Keratinocyte (primary cell): ENCODE measurements around the gene NUP37. TPM values are rescaled to one million over a fixed set of nuclear protein-coding genes. Genes with fewer than 3 reads are reported as not detected.

Source experiments
- DNase-seq: peaks from one replicate; pipeline ENCODE4 v3.0.0-alpha.2; 2011; ENCODE audit warnings: low read depth, missing footprints, low spot score
- FAIRE-seq: peaks from 2 replicates; lab custom pipeline; 2011; peaks lifted over from hg19 to GRCh38; lab: Jason Lieb, UNC
- H2AFZ ChIP-seq: 2 replicates; pipeline ENCODE4 v1.6.0; 2012; ENCODE audit warnings: low read length, control low read depth, inconsistent platforms; ENCODE audit not compliant: control insufficient read depth
- H3K27ac ChIP-seq: 2 replicates; pipeline ENCODE4 v1.5.1; 2011; ENCODE audit warnings: low read length; ENCODE audit not compliant: control insufficient read depth, insufficient read depth
- H3K27me3 ChIP-seq: 3 replicates; pipeline ENCODE4 v1.6.0; 2011; ENCODE audit warnings: low read length; ENCODE audit not compliant: control insufficient read depth, insufficient read depth; ENCODE audit errors: extremely low read depth
- H3K36me3 ChIP-seq, 2 experiments: 2 replicates in 1 of 2; 3 replicates in 1 of 2; pipeline ENCODE4 v1.5.1; 2011; ENCODE audit warnings: low read length in 2 of 2, mild to moderate bottlenecking in 1 of 2; ENCODE audit not compliant: control insufficient read depth in 2 of 2, insufficient read depth in 2 of 2; ENCODE audit errors: extremely low read depth in 1 of 2
- H3K4me1 ChIP-seq: 3 replicates; pipeline ENCODE4 v1.5.1; 2011; ENCODE audit warnings: low read length; ENCODE audit not compliant: control insufficient read depth, insufficient read depth; ENCODE audit errors: extremely low read depth
- H3K4me2 ChIP-seq: 3 replicates; pipeline ENCODE4 v1.6.0; 2011; ENCODE audit warnings: low read depth, low read length; ENCODE audit not compliant: control insufficient read depth, insufficient read depth; ENCODE audit errors: extremely low read depth
- H3K4me3 ChIP-seq, 3 experiments: fragments of 200-600 bp in 1 of 3; sonication (generic) in 1 of 3; 2 replicates in 2 of 3; 3 replicates in 1 of 3; pipeline ENCODE4 v1.5.1; 2011 to 2016; ENCODE audit warnings: low read length in 3 of 3, mild to moderate bottlenecking in 3 of 3, control low read depth in 2 of 3, inconsistent platforms in 1 of 3, low read depth in 1 of 3, mixed read lengths in 1 of 3, mixed run types in 1 of 3, moderate library complexity in 1 of 3; ENCODE audit not compliant: control insufficient read depth in 2 of 3, insufficient read depth in 2 of 3; ENCODE audit errors: extremely low read depth in 1 of 3
- H3K79me2 ChIP-seq: 2 replicates; pipeline ENCODE4 v1.6.0; 2012; ENCODE audit warnings: low read length; ENCODE audit not compliant: control insufficient read depth, insufficient read depth
- H3K9ac ChIP-seq: 3 replicates; pipeline ENCODE4 v1.6.0; 2011; ENCODE audit warnings: low read length; ENCODE audit not compliant: control insufficient read depth, insufficient read depth; ENCODE audit errors: extremely low read depth
- H3K9me1 ChIP-seq: 3 replicates; pipeline ENCODE4 v1.6.0; 2011; ENCODE audit warnings: low read length; ENCODE audit not compliant: control insufficient read depth, insufficient read depth; ENCODE audit errors: extremely low read depth
- H3K9me3 ChIP-seq: 2 replicates; pipeline ENCODE4 v1.5.1; 2012; ENCODE audit warnings: low read depth, low read length; ENCODE audit not compliant: control insufficient read depth
- H4K20me1 ChIP-seq: 3 replicates; pipeline ENCODE4 v1.6.0; 2011; ENCODE audit warnings: low read length; ENCODE audit not compliant: control insufficient read depth, insufficient read depth; ENCODE audit errors: extremely low read depth
- EZH2 ChIP-seq: IDR thresholded peaks from one replicate; pipeline ENCODE4 v1.6.1; 2012; ENCODE audit warnings: inconsistent platforms, mild to moderate bottlenecking, low read length, moderate library complexity
- dilution Hi-C: fragments of 300-500 bp; cut with MboI; formaldehyde crosslinking; loops from one replicate; pipeline ENCODE4 v1.7.0; 2020; ENCODE audit warnings: low sequenced_read_pairs; ENCODE audit not compliant: extremely low pct_ligation_motif_present
- polyA minus RNA-seq, 3 experiments: library from RNA; depleted of rRNA, polyadenylated mRNA; stranded (reverse); fragments of >200 nt; gene quantifications; 1 replicate in 1 of 3; 2 replicates in 1 of 3; 3 replicates in 1 of 3; pipeline ENCODE4 v1.2.3, GENCODE V29; 2011
- polyA plus RNA-seq, 5 experiments: library from polyadenylated mRNA; depleted of rRNA in 3 of 5; stranded (reverse) in 3 of 5; stranded (forward) in 1 of 5; unstranded in 1 of 5; fragments of >200 nt; gene quantifications; 1 replicate in 1 of 5; 2 replicates in 3 of 5; 3 replicates in 1 of 5; pipeline versions ENCODE4 v1.2.1 to v1.2.3, GENCODE V29; 2011 to 2012; ENCODE audit warnings: missing spikeins in 2 of 5, low read depth in 1 of 5, low replicate concordance in 1 of 5
- TF ChIP-seq, protein P1 (sequence below), 3 experiments: IDR thresholded peaks in 1 of 3; conservative IDR thresholded peaks in 1 of 3; optimal IDR thresholded peaks in 1 of 3; 2 replicates in 2 of 3; 3 replicates in 1 of 3; pipeline versions ENCODE3 to v1.5.1; 2011; ENCODE audit warnings: low read length in 3 of 3, mild to moderate bottlenecking in 3 of 3, moderate library complexity in 2 of 3, control low read depth in 1 of 3, inconsistent platforms in 1 of 3; ENCODE audit not compliant: insufficient read depth in 2 of 3; ENCODE audit errors: extremely low read depth in 1 of 3

The NUP37 gene, protein sequence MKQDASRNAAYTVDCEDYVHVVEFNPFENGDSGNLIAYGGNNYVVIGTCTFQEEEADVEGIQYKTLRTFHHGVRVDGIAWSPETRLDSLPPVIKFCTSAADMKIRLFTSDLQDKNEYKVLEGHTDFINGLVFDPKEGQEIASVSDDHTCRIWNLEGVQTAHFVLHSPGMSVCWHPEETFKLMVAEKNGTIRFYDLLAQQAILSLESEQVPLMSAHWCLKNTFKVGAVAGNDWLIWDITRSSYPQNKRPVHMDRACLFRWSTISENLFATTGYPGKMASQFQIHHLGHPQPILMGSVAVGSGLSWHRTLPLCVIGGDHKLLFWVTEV
- 45.0 to 89.8 TPM (median 63.1 TPM) in 3 replicates for polyA plus RNA-seq
- 65.9 TPM for polyA plus RNA-seq (2011; ENCODE audit: low read depth)
- polyA plus RNA-seq (2011; cell fraction: cytosol; rRNA removed), result 38.7 and 70.2 TPM in 2 replicates
- 38.9 and 56.6 TPM in 2 replicates for polyA plus RNA-seq (2011; cell fraction: nucleus; rRNA removed)
- 31.1 and 40.6 TPM in 2 replicates for polyA plus RNA-seq (2012; ENCODE audit: low replicate concordance)
- 5.7 to 49.8 TPM (median 24.8 TPM) in 3 replicates for polyA minus RNA-seq
- 13.0 TPM for polyA minus RNA-seq (2011; cell fraction: cytosol; rRNA and poly(A)+ RNA removed)
- 7.7 and 13.4 TPM in 2 replicates for polyA minus RNA-seq (2011; cell fraction: nucleus; rRNA and poly(A)+ RNA removed)

DNA sequence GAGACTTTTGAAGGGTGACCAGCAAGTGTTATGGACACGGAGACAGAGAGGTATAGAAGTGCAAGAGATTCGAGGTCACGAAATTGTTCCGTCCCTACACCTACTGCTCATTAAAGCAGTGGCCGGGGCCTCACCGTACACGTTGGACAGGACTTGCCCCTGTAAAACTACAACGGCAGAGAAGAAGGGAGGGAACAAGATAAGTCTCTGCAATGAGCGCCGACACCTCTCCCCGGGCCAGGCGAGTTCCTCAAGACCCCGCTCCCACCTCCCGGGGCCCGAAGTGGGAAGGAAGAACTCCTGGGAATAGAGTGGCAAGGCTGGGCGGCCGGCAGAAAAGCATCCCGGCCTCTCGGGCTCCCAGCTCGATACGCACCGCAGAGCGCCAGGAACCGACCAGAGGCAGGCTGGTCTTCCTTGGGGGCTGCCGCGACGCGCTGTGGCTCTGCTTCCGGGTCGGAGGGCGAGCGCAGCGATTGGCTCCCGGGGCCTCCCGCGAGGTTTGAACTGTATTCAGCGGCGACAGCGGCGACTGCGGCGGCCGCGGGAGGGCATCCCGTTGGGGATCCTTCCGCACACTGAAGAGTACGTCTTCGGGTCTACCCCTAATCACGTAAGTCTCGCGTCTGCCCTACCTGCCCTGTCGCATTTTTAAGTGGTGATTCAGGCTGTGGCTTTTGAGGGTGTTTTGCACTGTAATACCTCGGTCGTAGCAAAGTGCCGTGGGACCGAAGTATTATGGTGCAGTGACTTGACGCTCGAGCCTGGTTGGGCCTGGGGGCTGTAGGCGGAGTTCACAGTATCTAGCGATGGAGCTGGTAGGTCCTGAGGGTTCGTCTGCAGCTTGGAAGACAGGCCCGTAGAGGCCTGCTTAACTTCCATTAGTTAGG lies at the start of gene NUP37, which contains the start of gene PARPBP:
NUP37 (minus strand) TSS at position 441 of the 890 bp plus-strand sequence. CDS start 1,596 bp downstream, outside the sequence.
PARPBP (plus strand) TSS at position 510 of the 890 bp plus-strand sequence. CDS start 3,706 bp downstream, outside the sequence.
- dilution Hi-C loops, result no loop called here
- Histone ChIP-seq H3K79me2 (peaks cover 30% of the 10 kb centered on the region), H3K36me3 (peaks cover 0 to 4% of the 10 kb centered on the region in 2 experiments), H3K4me1 (peaks cover 18% of the 10 kb centered on the region), H3K4me3 (peak within 1 kb of the TSS; percentile 92 to 99 (median 94)), H3K9me3 (no peaks in the 10 kb centered on the region), H3K9me1 (no peaks in the 10 kb centered on the region), H3K27ac (peak within 1 kb of the TSS; percentile 83), H3K27me3 (no peaks in the 10 kb centered on the region), H2AFZ (peak within 1 kb of the TSS; percentile 98), H3K4me2 (peak within 1 kb of the TSS; percentile 94), H3K9ac (peak within 1 kb of the TSS; percentile 98), H4K20me1 (no peaks in the 10 kb centered on the region)
- peak; percentile 44 for FAIRE-seq
- TF ChIP-seq EZH2, result no peak
- TF ChIP-seq, protein P1, sequence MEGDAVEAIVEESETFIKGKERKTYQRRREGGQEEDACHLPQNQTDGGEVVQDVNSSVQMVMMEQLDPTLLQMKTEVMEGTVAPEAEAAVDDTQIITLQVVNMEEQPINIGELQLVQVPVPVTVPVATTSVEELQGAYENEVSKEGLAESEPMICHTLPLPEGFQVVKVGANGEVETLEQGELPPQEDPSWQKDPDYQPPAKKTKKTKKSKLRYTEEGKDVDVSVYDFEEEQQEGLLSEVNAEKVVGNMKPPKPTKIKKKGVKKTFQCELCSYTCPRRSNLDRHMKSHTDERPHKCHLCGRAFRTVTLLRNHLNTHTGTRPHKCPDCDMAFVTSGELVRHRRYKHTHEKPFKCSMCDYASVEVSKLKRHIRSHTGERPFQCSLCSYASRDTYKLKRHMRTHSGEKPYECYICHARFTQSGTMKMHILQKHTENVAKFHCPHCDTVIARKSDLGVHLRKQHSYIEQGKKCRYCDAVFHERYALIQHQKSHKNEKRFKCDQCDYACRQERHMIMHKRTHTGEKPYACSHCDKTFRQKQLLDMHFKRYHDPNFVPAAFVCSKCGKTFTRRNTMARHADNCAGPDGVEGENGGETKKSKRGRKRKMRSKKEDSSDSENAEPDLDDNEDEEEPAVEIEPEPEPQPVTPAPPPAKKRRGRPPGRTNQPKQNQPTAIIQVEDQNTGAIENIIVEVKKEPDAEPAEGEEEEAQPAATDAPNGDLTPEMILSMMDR (optimal IDR thresholded peaks at IDR 0.05 in 1 of 3, IDR thresholded peaks at IDR 0.05 in 1 of 3, conservative IDR thresholded peaks at IDR 0.05 in 1 of 3; ENCODE audit: extremely low read depth in 1 of 3, insufficient read depth in 2 of 3, low read length in 3 of 3), result peak in 2 of 3 experiments; percentile 9 to 13
- DNase-seq, result peak; percentile 74

DNA sequence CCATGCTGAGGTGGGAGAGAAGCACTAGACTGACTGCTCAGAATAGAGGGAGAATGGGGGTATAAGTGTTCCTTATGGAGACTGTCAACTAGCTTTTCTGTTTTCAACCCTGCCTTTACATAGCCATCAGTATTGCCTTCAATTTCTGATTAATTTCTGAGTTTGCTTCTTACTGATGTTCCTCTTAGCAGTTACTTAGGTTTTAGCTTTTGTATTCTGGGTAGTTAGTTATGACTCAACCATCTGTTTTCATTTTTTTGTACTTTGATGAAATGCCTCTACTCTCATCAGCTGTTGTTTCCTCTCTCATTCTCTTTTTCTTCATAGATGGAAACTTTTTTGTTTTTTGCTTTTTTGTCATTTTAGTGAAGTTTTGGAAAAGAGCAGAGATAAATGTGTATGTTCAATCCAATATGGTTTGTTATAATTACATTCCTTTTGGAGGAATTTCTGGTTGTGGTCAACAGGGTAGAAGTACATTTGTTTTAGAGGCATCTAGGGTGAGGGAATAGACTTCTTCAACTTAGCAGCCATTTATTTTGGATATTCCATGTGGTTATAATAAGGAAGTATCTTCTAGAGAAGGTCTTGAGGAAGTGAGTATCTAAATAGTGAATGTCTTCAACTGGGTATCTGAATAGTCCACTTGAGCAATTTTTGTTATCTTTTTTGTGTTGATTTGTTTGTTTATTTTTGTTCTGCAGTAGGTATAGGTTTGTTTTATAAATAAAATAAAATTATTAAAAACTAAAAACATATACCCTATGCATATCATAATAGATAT lies 48.1 kb upstream of the NUP37 start:
- Histone ChIP-seq H3K27ac (no peak overlapping the region), H3K27me3 (no peaks in the 10 kb centered on the region), H3K79me2 (no peaks in the 10 kb centered on the region), H3K9me3 (no peaks in the 10 kb centered on the region), H3K4me2 (no peak overlapping the region), H3K4me3 (no peak overlapping the region), H3K9me1 (no peaks in the 10 kb centered on the region), H3K36me3 (no peaks in the 10 kb centered on the region), H4K20me1 (no peaks in the 10 kb centered on the region), H3K4me1 (no peaks in the 10 kb centered on the region), H2AFZ (no peak overlapping the region), H3K9ac (no peak overlapping the region)
- FAIRE-seq (no peak), DNase-seq (no peak)
- dilution Hi-C loops, result no loop called here
- TF ChIP-seq EZH2, result no peak
- TF ChIP-seq, protein P1 (optimal IDR thresholded peaks at IDR 0.05 in 1 of 3, IDR thresholded peaks at IDR 0.05 in 1 of 3, conservative IDR thresholded peaks at IDR 0.05 in 1 of 3; ENCODE audit: extremely low read depth in 1 of 3, insufficient read depth in 2 of 3, low read length in 3 of 3), result no peak
